ENCODE data around the gene MAPK4.

GRCh38 chr18:50624981-50625380, 65.1 kb downstream of the MAPK4 start:
- no peak for TF ChIP-seq GATA3 (IDR thresholded peaks at IDR 0.05; ENCODE audit: low read depth, low read length)
- no peak for TF ChIP-seq GATA2 (IDR thresholded peaks at IDR 0.05; ENCODE audit: low read depth, low read length)

All from SH-SY5Y (cell line).